NCI-H460 (cell line): ENCODE measurements around the gene ARAP1. TPM values are rescaled to one million over a fixed set of nuclear protein-coding genes. Genes with fewer than 3 reads are reported as not detected.
A peak's percentile ranks its signal among the peaks of the same experiment; 100 is the strongest.

Source experiments
- DNase-seq: peaks from one replicate; pipeline ENCODE4 v3.0.0-alpha.2; 2016; ENCODE audit warnings: low read depth; ENCODE audit errors: extremely low read depth
- total RNA-seq: library from RNA; depleted of rRNA; stranded (reverse); fragments of >200 nt; shearing (Covaris generic); gene quantifications from 2 replicates; pipeline ENCODE4 v1.2.3, GENCODE V29; 2014

ARAP1 gene
- total RNA-seq, 1 experiment from 2014 or later = 20.0 TPM

- no peak for DNase-seq
Measured at GRCh38 chr11:72688486-72688885, 63.7 kb downstream of the ARAP1 start.

DNA sequence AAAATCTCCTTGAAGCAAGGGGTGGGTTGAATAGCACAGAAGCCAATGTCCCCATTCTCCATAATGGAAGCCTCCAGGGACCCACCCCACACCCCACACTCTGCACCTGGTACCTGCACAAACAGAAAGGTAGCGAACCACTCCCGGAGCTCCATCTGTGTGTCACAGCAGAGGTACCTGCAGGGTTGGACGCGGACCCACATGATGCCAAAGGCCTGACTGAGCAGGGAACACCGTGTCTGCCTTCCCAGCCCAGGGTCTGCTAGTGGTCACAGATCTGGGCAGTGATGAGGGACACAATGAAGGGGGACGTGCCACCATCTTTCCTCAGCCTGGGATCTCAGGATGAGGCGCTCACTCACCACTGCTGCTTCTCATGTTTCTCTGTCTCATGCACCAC lies 64.9 kb downstream of the ARAP1 start:
- no peak for DNase-seq

- DNase-seq = no peak
Measured at GRCh38 chr11:72686639-72687220, 65.5 kb downstream of the ARAP1 start.

DNA sequence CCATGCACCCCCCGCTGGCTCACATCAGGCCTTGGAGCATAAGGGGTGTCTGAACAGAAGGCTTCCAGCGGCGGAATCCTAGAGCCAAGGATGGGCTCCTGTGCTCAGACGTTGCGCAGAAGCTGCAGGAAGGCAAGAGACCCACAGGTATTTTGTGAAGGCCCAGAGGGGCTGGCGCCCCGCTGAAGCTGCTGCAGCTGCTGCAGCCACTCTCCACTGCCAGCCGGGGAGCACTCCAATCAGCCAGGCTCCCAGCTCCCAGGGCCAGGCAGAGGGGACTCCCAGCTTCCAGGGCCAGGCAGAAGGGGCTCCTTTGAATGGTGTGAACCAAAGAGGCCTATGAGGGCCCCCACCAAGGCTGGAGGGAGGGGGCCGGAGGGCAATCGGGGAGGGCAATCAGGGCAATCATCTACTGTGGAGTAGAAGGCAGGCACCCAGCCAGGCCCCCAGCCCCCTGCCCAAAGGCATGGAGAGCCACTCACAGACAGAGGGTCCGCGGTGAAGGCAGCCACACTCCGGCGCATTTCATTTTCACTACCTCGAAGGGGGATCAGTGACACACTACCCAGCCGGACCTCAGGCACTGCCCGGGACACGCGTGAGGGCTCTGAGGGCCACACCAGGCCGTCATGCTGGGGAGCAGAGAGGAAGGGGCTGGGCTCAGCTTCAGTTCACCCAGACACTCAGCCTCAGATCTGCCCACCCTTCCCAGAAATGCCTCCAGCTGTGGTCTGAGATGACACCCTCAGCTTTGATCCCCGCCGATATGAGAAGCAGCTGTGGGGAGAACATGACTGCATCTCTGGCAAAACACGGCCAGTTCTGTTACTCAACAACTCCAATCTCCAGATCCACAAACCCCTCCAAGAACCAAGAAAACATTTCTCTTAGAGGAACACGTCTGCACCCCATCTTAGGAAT lies 66.4 kb downstream of the ARAP1 start:
- DNase-seq = no peak

DNA sequence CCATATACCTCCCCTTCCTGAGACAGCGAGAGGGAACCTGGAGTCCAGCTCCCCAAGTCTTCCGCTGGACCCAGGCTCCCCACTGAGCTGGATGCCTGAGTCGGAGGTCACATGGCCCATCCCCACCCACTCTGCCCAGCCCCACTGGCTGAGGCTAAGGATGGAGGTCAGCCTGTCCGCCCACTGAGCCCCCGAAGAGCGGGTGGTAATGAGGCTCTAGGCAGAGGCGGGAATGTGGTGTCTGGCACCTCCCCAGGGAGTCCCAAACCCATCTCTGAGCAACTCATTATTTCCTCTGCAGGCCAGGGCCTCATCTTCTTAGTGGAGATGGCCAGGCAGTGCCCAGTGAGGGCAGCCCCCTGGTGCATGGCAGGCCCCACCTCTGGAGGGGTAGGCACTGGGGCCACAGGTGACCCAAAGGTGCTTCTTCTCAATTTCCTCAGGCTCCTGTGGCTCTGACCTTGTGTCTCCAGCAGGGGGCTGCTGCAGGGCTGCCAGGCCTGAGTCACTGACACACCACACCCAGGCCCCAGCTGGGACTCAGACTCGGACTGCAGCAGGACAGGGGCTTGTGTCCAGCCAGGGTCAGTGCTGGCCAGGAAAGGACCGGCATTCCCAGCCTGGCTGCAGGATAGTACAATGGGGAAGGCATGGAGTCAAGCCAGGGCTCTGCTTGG lies 67.8 kb downstream of the ARAP1 start:
- peak; percentile 67 for DNase-seq

GRCh38 chr11:72683782-72684200 lies 68.4 kb downstream of the ARAP1 start:
- peak; percentile 33 for DNase-seq

- DNase-seq = no peak
Measured at GRCh38 chr11:72682858-72683243, 69.4 kb downstream of the ARAP1 start.

DNA sequence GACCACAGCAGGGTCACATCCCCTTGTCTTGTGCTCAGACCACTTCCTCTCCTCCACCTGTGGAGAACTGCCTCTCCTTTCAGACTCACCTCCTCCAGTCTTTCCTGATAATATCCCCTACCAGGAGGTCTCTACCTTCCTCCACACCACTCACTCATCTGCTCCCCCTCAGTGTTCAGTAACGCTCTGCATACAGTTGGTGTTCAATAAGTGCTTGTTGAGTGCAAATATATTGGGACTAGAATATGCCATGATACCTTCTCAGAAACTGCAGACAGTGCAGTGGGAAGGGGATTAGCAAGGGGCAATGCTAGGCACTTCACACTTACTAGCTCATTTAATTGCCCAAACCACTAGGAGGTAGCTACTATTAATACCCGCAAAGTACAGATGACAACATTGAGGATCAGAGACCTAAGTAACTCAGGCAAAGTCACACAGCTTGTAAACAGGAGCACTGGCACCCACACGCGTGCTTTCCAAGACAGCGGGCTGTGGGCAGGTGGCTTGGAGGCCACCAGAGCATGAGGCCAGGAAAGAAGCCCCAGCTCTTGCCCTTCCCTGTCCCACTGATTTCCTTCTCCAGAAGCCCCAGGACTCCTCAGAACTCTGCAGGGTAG lies 69.9 kb downstream of the ARAP1 start:
- no peak for DNase-seq

DNA sequence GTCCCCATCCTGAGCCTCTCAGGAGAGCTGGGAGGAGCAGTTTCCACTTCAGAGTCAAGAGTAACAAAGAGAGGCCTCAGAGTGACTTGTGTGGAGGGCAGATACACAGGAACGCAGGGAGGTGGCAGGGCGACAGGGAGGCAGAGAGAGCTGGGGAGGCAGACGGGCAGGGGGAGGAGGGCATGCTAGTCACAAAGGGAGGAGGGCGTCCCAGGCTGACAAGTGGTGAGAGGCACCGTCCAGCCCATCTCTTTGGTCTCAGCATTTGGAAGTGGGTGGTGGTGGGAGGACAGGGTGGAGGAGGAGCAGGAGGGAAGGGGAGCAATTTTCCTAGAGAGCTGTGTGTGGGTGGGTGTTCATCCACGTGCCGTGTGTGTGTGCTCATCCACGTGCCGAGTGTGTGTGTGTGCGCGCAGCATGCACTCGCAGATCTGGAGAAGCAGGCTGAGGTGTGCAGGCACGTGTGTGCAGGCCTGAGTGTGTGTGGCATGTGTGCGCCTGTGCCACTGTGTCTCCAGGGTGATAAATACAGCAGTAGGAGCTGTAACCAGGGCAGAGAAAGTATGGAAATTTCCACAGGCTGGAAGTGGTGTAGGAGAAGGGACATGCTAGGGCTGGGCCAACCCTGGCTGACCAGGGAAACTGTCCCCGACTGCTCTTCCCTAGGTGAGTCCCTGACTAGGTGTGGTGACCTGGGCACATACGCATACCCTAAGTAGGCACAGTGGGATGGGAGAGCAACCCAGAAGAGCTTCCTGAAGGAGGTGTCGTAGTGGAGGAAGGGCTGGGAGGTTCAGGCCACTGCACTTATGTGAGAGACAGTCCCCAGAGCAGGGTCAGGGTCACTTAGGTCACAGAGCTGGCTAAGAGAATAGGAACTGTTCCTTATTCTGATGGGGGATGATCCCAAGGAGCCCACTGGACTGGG lies 70.7 kb downstream of the ARAP1 start:
- no peak for DNase-seq

DNA sequence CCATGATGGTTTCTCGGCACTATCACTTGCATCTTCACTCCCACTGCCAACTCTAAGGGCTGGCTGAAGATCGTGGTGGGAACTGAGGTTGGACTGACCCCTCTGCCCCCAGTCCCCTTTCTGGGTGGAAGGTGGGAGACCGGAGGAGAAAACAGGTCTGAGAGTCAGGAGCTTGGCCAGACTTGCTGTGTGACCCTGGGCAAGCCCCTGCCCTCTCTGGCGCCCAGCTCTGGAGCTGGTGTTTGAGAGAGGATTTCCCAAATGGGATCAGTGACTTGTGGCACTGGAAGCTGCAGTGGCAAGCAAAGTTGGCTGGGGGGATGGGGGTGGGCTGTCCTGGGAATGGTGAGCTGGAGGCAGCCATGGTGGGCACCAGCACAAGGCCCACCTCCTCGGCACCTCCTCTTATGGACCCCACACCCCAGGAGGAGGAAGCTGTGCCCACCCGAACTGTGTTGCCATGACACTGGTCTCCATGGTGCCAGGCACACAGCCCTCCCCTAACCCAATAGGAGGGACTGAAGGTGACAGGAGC lies 71.5 kb downstream of the ARAP1 start:
- no peak for DNase-seq

DNA sequence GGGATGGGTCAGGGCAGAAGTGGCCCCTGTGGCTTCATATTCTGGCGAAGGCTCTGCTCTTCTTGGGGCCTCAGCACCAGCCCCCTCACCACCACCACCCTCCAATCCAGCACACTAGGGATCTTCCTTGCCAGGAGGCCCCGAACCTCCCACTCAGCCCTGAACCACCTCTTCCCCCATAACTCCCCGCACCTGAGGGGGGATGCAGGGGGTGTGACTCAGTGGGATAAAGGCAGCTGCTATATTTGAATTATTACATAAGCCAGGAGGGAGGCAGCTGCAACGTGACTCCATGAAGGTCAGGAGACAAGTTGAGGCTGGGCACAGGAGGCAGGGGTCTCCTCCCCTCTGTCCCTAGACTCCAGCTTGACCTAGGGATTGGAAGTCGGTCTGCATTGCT lies 72.3 kb downstream of the ARAP1 start:
- DNase-seq = no peak

DNA sequence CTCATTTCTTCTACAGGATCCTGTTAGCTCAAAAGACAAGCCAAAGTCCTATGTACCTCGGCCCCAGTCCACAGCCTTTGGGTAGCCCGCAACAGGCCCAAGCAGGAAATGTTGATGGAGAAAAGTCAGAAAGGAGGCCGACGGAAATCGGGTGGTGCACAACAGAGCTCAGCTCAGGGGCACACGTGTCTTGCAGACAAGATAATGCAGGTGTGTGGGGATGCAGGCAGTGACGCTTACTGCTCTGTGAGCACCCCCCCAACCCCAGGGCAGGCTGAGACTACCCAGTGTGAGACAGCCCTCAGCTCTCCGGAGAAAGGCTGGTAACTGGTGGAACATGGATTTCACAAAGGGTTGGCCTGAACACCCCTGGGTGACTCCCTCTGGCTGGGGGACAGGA lies 73.7 kb downstream of the ARAP1 start:
- DNase-seq = no peak

DNA sequence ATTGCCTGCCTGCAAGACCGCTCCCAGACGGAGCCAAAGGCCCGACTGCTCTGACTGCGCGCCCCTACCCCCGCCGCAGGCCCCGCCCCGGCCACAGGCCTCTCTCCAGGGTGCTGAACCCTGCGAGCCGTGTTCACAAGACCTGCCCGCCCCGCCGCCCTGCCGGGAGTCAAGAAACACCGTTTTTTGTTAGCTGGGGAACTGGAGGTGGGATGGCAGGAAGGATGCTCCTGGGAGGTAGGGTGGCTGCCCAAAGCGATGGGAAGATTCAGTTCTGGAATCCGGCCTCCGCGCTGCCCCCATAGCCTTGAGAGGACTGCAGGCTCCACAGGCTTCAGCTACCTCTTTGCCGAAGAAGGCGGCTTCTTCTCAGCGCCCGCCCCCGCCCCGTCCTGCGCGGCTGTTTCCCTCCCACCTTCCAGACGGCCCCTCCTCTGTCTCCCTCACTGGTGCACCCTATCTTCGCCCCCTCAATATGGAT lies 75.3 kb downstream of the ARAP1 start:
- peak; percentile 20 for DNase-seq

DNA sequence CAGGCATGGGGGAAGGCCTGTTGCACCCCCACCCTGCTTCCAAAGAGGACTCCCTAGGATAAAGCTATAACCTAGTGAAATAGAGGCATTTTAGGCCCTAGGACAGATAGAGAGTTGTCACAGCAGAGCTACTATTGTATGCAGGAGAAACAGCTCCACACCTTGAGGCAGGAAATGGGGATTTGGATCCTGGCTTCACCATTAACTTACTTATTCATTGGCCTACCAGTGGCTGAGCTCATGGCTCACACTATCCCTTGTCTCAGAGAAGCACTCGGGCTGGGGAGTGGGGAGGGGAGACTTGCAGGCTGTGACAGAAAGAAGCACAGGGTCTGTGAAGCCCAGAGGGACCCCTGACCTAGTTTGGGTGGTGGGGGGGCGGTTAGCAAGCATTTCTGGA lies 77.0 kb downstream of the ARAP1 start:
- no peak for DNase-seq

DNA sequence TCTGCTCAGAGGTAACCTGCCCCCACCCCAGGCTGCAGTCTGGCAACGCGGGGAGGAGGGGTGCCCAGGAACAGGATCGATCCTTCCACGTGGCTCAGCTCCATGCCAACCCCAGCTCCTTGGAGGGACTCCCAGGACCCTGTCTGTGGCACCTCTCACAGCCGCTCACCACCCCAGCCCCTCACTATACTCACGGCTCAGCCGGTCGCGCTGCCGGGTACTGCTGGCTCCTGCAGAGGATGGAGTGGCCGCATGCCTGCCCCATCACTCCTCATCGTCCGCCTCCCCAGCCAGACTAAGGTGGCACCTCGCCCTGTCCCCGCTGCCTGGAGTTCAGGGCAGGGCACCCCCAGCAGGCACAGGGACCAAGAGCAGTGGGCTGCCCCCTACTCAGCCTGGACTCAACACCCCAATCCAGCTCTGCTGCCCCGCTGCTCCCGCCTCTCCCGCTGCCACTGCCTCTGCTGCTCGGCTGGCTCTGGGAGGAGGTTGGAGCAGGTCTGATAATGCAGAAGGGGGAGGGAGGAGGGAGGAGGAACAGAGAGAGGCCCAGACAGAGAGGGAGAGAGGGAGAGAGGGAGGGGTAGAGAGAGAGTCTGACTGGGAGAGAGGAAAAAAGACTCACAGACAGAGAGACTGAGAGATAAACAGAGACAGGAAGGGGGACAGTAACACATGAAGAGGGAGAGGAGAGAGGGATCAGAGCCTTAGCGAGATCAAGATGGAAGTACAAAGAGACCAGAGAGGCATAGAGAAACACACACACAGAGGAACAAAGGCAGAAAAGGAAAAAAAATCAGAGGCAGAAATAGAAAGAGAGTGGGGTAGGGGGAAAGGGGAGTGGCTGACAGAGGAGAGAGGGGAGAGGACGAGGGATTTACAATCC lies 78.0 kb downstream of the ARAP1 start, which contains the start of gene PDE2A:
Gene PDE2A (minus strand): TSS at position 480 of the 886 bp plus-strand sequence. CDS start 215 bp downstream, at position 265.
- no peak for DNase-seq

GRCh38 chr11:72673284-72673942 lies 78.8 kb downstream of the ARAP1 start:
- no peak for DNase-seq

DNA sequence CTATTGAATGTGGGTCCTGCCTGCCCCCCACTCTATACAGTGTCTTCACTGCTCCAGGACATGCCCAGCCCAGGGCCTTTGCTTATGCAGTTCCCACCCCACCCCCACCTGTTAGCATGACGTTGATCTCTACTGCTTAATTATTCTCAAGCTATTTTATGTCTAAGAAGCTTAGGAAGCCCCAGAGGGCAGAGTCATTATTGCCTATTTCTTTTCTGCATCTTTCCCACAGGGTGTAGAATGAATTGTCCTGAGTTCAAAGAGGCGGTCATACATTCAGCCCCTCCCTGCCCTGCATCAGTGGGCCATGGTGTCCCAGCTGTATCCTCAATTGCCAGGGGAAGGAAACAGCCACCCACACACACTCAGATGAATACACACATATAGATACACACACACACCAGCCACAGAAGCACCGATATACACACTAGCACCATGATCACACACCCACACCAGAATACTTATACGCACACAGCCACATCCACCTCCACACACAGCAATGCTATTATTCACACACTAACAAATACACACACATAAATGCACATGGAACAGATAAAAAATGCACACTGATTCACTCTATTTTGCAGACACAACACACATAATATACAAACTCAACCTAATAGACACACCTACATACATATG lies 79.5 kb downstream of the ARAP1 start:
- DNase-seq = no peak
